Measurements from ENCODE around the gene ELN. TPM values are rescaled to one million over a fixed set of nuclear protein-coding genes. Genes with fewer than 3 reads are reported as not detected.

The ELN gene
- total and polyA plus RNA-seq, 9 of the 15 experiments (the other 6 are each of a cell fraction or from before 2014, with no cell fraction given), result 0.20 TPM; not detected in 8

DNA sequence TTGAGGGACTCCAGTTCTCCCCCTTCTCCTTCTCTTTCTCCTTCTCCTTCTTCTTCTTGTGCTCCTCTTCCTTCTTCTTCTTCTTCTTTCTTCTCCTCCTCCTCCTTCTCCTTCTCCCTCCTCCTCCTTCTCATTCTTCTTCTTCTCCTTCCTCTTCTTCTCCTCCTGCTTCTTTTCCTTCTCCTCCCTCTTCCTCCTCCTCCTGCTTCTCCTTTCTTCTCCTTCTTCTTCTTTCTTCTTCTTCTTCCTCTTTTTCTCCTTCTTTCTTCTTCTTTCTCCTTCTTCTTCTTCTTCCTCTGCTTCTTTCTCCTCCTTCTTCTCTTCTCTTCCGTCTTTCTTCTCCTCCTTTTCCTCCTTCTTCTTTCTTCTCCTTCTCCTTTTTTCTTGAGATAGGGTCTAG lies 30.0 kb downstream of the ELN start (continued):
- TF ChIP-seq ZNF609 (CRISPR knock-in tag; IDR thresholded peaks at IDR 0.05; ENCODE audit: borderline replicate concordance) (no peak), C11orf30 (IDR thresholded peaks at IDR 0.05; ENCODE audit: low read depth) (no peak), MYBL2 (IDR thresholded peaks at IDR 0.05; ENCODE audit: low read depth) (no peak), MYBL2 (CRISPR knock-in tag; IDR thresholded peaks at IDR 0.05; ENCODE audit: borderline replicate concordance) (no peak), YY1 (IDR thresholded peaks at IDR 0.05; ENCODE audit: borderline replicate concordance in 1 of 3, control insufficient read depth in 1 of 3, extremely low read depth in 1 of 3, insufficient read depth in 3 of 3, insufficient read length in 1 of 3, insufficient replicate concordance in 2 of 3, low read depth in 1 of 3, low read length in 2 of 3) (no peak), ZNF263 (CRISPR knock-in tag; IDR thresholded peaks at IDR 0.05; ENCODE audit: borderline replicate concordance) (no peak), RNF2 (IDR thresholded peaks at IDR 0.05) (no peak), ZZZ3 (IDR thresholded peaks at IDR 0.05) (no peak), SRSF9 (IDR thresholded peaks at IDR 0.05; ENCODE audit: borderline replicate concordance, low read depth, low read length) (no peak), TEAD2 (tag; IDR thresholded peaks at IDR 0.05) (no peak), SUPT5H (IDR thresholded peaks at IDR 0.05) (no peak)
- TF ChIP-seq, protein P1, sequence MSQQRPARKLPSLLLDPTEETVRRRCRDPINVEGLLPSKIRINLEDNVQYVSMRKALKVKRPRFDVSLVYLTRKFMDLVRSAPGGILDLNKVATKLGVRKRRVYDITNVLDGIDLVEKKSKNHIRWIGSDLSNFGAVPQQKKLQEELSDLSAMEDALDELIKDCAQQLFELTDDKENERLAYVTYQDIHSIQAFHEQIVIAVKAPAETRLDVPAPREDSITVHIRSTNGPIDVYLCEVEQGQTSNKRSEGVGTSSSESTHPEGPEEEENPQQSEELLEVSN (IDR thresholded peaks at IDR 0.05; ENCODE audit: borderline replicate concordance in 1 of 2, extremely low read depth in 1 of 2, insufficient read depth in 1 of 2, insufficient read length in 1 of 2, low read depth in 1 of 2, low read length in 1 of 2, poor library complexity in 1 of 2, severe bottlenecking in 1 of 2), result no peak
- TF ChIP-seq, protein P2, sequence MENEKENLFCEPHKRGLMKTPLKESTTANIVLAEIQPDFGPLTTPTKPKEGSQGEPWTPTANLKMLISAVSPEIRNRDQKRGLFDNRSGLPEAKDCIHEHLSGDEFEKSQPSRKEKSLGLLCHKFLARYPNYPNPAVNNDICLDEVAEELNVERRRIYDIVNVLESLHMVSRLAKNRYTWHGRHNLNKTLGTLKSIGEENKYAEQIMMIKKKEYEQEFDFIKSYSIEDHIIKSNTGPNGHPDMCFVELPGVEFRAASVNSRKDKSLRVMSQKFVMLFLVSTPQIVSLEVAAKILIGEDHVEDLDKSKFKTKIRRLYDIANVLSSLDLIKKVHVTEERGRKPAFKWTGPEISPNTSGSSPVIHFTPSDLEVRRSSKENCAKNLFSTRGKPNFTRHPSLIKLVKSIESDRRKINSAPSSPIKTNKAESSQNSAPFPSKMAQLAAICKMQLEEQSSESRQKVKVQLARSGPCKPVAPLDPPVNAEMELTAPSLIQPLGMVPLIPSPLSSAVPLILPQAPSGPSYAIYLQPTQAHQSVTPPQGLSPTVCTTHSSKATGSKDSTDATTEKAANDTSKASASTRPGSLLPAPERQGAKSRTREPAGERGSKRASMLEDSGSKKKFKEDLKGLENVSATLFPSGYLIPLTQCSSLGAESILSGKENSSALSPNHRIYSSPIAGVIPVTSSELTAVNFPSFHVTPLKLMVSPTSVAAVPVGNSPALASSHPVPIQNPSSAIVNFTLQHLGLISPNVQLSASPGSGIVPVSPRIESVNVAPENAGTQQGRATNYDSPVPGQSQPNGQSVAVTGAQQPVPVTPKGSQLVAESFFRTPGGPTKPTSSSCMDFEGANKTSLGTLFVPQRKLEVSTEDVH (IDR thresholded peaks at IDR 0.05; ENCODE audit: low read depth, partially characterized antibody), result no peak
- TF ChIP-seq, protein P3, sequence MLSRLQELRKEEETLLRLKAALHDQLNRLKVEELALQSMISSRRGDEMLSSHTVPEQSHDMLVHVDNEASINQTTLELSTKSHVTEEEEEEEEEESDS (CRISPR knock-in tag; IDR thresholded peaks at IDR 0.05), result no peak
